K562 (cell line): ENCODE measurements around the gene LETM1. TPM values are rescaled to one million over a fixed set of nuclear protein-coding genes. Genes with fewer than 3 reads are reported as not detected.

Experiments
- ATAC-seq: fragments of 200-7000 bp; cut with Tn5 transposase; 3 replicates; pipeline ENCODE4 v1.9.1; 2020; ENCODE audit warnings: moderate library complexity
- BruUV-seq: library from RNA; stranded (reverse); fragments of 400-500 nt; replicated peaks from 2 replicates; lab custom pipeline; 2021; lab: Mats Ljungman, UMichigan
- CTCF ChIA-PET: fragments of 300-600 bp; formaldehyde crosslinking; extraction: SDS; loops from one replicate; lab custom pipeline; 2021; ENCODE audit warnings: low intra/inter-chr PET ratio; lab: Yijun Ruan, JAX
- POLR2A ChIA-PET: fragments of 300-600, 350-650 bp; sonication (Branson Sonifier 250); formaldehyde crosslinking; extraction: SDS; loops from one replicate; lab custom pipeline; 2021; ENCODE audit warnings: antibody characterized with exemption, inconsistent platforms; lab: Yijun Ruan, JAX
- DNase-seq, 4 experiments: peaks; one replicate each; pipeline versions ENCODE4 v3.0.0 to v3.0.0-alpha.2; 2011 to 2018; ENCODE audit warnings: low spot score in 3 of 4, mixed read lengths in 3 of 4; ENCODE audit errors: extremely low read depth in 1 of 4
- FAIRE-seq: peaks from 2 replicates; lab custom pipeline; 2011; peaks lifted over from hg19 to GRCh38; lab: Jason Lieb, UNC
- H2AFZ ChIP-seq: 2 replicates; pipeline ENCODE4 v1.6.0; 2011; ENCODE audit warnings: low read depth, low read length, control low read depth, inconsistent platforms
- H3K27ac ChIP-seq: fragments of 200-600 bp; 3 replicates; pipeline ENCODE4 v1.8.0; 2011; ENCODE audit warnings: low read depth, mild to moderate bottlenecking, control low read depth, inconsistent platforms, low read length, moderate library complexity, mixed read lengths; ENCODE audit errors: extremely low read depth
- H3K27me3 ChIP-seq, 2 experiments: fragments of 300-600 bp in 1 of 2; 2 replicates in 1 of 2; 3 replicates in 1 of 2; pipeline versions ENCODE4 v1.6.0 to v1.8.0; 2011; ENCODE audit warnings: inconsistent platforms in 2 of 2, low read length in 2 of 2, mild to moderate bottlenecking in 1 of 2, mixed read lengths in 1 of 2, moderate library complexity in 1 of 2; ENCODE audit not compliant: control insufficient read depth in 2 of 2, insufficient read depth in 2 of 2
- H3K36me3 ChIP-seq: fragments of 300-600 bp; 3 replicates; pipeline ENCODE4 v1.8.0; 2011; ENCODE audit warnings: mild to moderate bottlenecking, low read length, inconsistent platforms; ENCODE audit not compliant: control insufficient read depth, insufficient read depth
- H3K4me1 ChIP-seq, 2 experiments: fragments of 200-600 bp in 1 of 2; replicated peaks in 1 of 2; 2 replicates in 1 of 2; 3 replicates in 1 of 2; pipeline versions ENCODE4 v1.5.1 to v1.8.0; 2011; ENCODE audit warnings: inconsistent platforms in 2 of 2, low read length in 2 of 2, mild to moderate bottlenecking in 1 of 2, mixed read lengths in 1 of 2, moderate library complexity in 1 of 2; ENCODE audit not compliant: control insufficient read depth in 2 of 2, insufficient read depth in 2 of 2
- H3K4me2 ChIP-seq: 2 replicates; pipeline ENCODE4 v1.6.1; 2011; ENCODE audit warnings: low read length, control low read depth, inconsistent platforms, mixed read lengths; ENCODE audit not compliant: insufficient read depth
- H3K4me3 ChIP-seq: fragments of 200-600 bp; sonication (generic), shearing (Covaris generic); 2 replicates; pipeline ENCODE4 v1.5.1; 2016; ENCODE audit warnings: control low read depth, inconsistent platforms
- H3K79me2 ChIP-seq: fragments of 200-600 bp; 3 replicates; pipeline ENCODE4 v1.8.0; 2011; ENCODE audit warnings: low read length, inconsistent platforms; ENCODE audit not compliant: control insufficient read depth, insufficient read depth
- H3K9ac ChIP-seq, 2 experiments: 2 replicates each; pipeline versions ENCODE4 v1.6.0 to v1.6.1; 2011; ENCODE audit warnings: low read depth in 2 of 2, low read length in 2 of 2, control low read depth in 1 of 2, inconsistent platforms in 1 of 2, mild to moderate bottlenecking in 1 of 2, mixed read lengths in 1 of 2; ENCODE audit not compliant: insufficient read depth in 1 of 2
- H3K9me1 ChIP-seq: one replicate; pipeline ENCODE4 v1.6.0; 2011; ENCODE audit warnings: inconsistent platforms, mild to moderate bottlenecking, low read length, moderate library complexity; ENCODE audit not compliant: control insufficient read depth, insufficient read depth
- H3K9me3 ChIP-seq: replicated peaks from 2 replicates; pipeline ENCODE4 v1.5.1; 2011; ENCODE audit warnings: low read depth, low read length, inconsistent platforms; ENCODE audit not compliant: control insufficient read depth, insufficient read depth
- H4K20me1 ChIP-seq: replicated peaks from 2 replicates; pipeline ENCODE4 v1.6.1; 2011; ENCODE audit warnings: low read length, inconsistent platforms, mixed read lengths; ENCODE audit not compliant: control insufficient read depth, insufficient read depth
- BHLHE40 ChIP-seq: IDR thresholded peaks from 2 replicates; pipeline ENCODE4 v1.6.1; 2011; ENCODE audit warnings: low read length, improper control_type of control experiment
- E4F1 ChIP-seq: fragments of 250-450 bp; sonication (Bioruptor Pico); IDR thresholded peaks from 2 replicates; pipeline ENCODE4 v1.5.0; 2021; ENCODE audit warnings: mild to moderate bottlenecking, borderline replicate concordance
- EGR1 ChIP-seq: fragments of 450-650 bp; conservative IDR thresholded peaks from 2 replicates; pipeline ENCODE4 v1.6.1; 2017; ENCODE audit warnings: mild to moderate bottlenecking
- HDAC3 ChIP-seq: fragments of 450-650 bp; IDR thresholded peaks from 2 replicates; pipeline ENCODE4 v1.6.1; 2018; ENCODE audit warnings: borderline replicate concordance, mild to moderate bottlenecking, moderate library complexity; ENCODE audit not compliant: partially characterized antibody
- POLR2A ChIP-seq: fragments of 450-650 bp; conservative IDR thresholded peaks from 2 replicates; pipeline ENCODE4 v1.6.1; 2016
- POLR2AphosphoS5 ChIP-seq: IDR thresholded peaks from 2 replicates; pipeline ENCODE4 v1.6.1; 2011; ENCODE audit warnings: mild to moderate bottlenecking, low read depth, low read length, moderate library complexity; ENCODE audit not compliant: control insufficient read depth, insufficient read depth
- SNRNP70 ChIP-seq: fragments of 200-400 bp; formaldehyde crosslinking; optimal IDR thresholded peaks from 2 replicates; pipeline ENCODE3; 2017; ENCODE audit warnings: low read depth, low read length
- TEAD2 ChIP-seq: fragments of 450-650 bp; IDR thresholded peaks from 2 replicates; pipeline ENCODE4 v1.6.1; 2016; ENCODE audit warnings: missing genetic modification characterization, control low read depth, missing compliant biosample characterization
- TFAP4 ChIP-seq: sonication (generic); formaldehyde crosslinking; IDR thresholded peaks from 2 replicates; pipeline ENCODE4 v1.8.0; 2022; ENCODE audit warnings: missing genetic modification reagents, mild to moderate bottlenecking, moderate library complexity, borderline replicate concordance
- WGBS: fragments of 100-300 bp; shearing (Covaris generic); methylation state at CpG from one replicate; pipeline ENCODE4 v1.1.6; 2016; ENCODE audit warnings: low coverage, mixed read lengths; ENCODE audit not compliant: insufficient coverage; ENCODE audit errors: missing lambda C conversion rate; 5-methylcytosine and 5-hydroxymethylcytosine counted together
- in situ Hi-C: fragments of 300-500 bp; cut with MboI; formaldehyde crosslinking; loops from 4 replicates; pipeline ENCODE4 v1.15.0; 2018; ENCODE audit warnings: inconsistent platforms, mixed read lengths
- intact Hi-C: fragments of 100-400 bp; cut with micrococcal nuclease; formaldehyde crosslinking; loops from 2 replicates; pipeline ENCODE4 v1.14.2; 2022
- polyA plus RNA-seq, 8 experiments: library from polyadenylated mRNA; depleted of rRNA in 4 of 8; stranded (reverse) in 5 of 8; unstranded in 3 of 8; fragments of >200 nt; fragmentation: Nextera tagmentation in 2 of 8; fragmentation: Illumina TruSeq in 1 of 8; extraction: Ambion mirVana in 2 of 8; extraction: Trizol in 1 of 8; gene quantifications; 2 replicates each; pipeline versions ENCODE4 v1.2.1 to v1.2.3, GENCODE V29; 2011 to 2014; ENCODE audit warnings: inconsistent platforms in 1 of 8, missing spikeins in 1 of 8
- total RNA-seq, 7 experiments: library from RNA; depleted of rRNA in 6 of 7; stranded (reverse); fragments of >200 nt in 6 of 7; fragmentation: Illumina TruSeq in 2 of 7; extraction: Trizol in 2 of 7; gene quantifications; 2 replicates each; pipeline versions ENCODE4 v1.2.1 to v1.2.3, GENCODE V29; 2011 to 2021; ENCODE audit warnings: low replicate concordance in 1 of 7
- TF ChIP-seq, protein P1 (sequence below): fragments of 450-650 bp; IDR thresholded peaks from 2 replicates; pipeline ENCODE4 v1.6.1; 2016; ENCODE audit warnings: antibody characterized with exemption

LETM1 gene
- total and polyA plus RNA-seq, 9 of the 15 experiments (the other 6 are each of a cell fraction or from before 2014, with no cell fraction given) = 3.9 to 109 (median 35.0) TPM

- no peak for FAIRE-seq
- intact Hi-C loops = no loop called here
- no peak overlapping the region; a peak in 1 of 4 replicates for H3K9ac ChIP-seq
- ATAC-seq = no peak
- peaks cover 3% of the 10 kb centered on the region for H3K9me1 ChIP-seq
- ChIA-PET CTCF (no interaction called here), POLR2A (interaction anchor here (0.6 to 1.4 kb wide), 3 partner anchors 14 to 76 kb away, joined by 3 read pairs; no protein-coding TSS in a partner anchor)
- H2AFZ ChIP-seq = no peak overlapping the region
- H3K4me3 ChIP-seq = no peak overlapping the region
- peak in 1 of 4 experiments; percentile 20 for DNase-seq
- BruUV-seq = no TSS peak
- no peaks in the 10 kb centered on the region for H3K9me3 ChIP-seq
- H3K27me3 ChIP-seq = no peaks in the 10 kb centered on the region
- no peaks in the 10 kb centered on the region; the same call in 1 of the 2 replicates for H4K20me1 ChIP-seq
- no peak overlapping the region for H3K4me2 ChIP-seq
- peaks cover 0 to 66% of the 10 kb centered on the region in 2 experiments; a peak in 2 of 5 replicates for H3K4me1 ChIP-seq
- TF ChIP-seq TFAP4 (0 out of 2 replicates have a peak, but pooled peaks have one; percentile 7), EGR1 (no peak)
- 95% methylated on average over 21 of the region's 41 CpGs for whole genome bisulfite sequencing
- H3K27ac ChIP-seq = no peak overlapping the region
- peaks cover 61% of the 10 kb centered on the region; the same call in 2 of the 3 replicates for H3K36me3 ChIP-seq
- in situ Hi-C loops = no loop called here
- no peaks in the 10 kb centered on the region for H3K79me2 ChIP-seq
These were observed 49.2 kb downstream of the LETM1 start for GRCh38 chr4:1806596-1807331.

DNA sequence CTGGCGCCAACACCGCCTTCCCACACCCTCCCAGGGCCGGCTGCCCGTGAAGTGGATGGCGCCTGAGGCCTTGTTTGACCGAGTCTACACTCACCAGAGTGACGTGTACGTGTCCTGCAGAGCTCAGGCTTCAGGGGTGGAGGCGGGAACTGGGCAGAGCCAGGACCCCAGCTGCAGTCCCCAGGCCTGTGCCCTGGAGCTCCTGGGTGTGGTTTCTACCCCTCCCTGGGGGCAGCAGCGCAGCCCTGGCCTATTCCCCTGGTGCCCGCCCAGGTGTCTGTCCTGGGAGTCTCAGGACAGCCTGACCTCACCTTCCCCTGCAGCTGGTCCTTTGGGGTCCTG is 49.8 kb downstream of the LETM1 start:
- in situ Hi-C loops (no loop called here), intact Hi-C loops (no loop called here)
- peaks cover 0 to 69% of the 10 kb centered on the region in 2 experiments; a peak in 2 of 5 replicates for H3K4me1 ChIP-seq
- H3K4me2 ChIP-seq = no peak overlapping the region
- ChIA-PET CTCF (no interaction called here), POLR2A (interaction anchor here (1.0 kb wide), 2 partner anchors 54 to 85 kb away, joined by 3 read pairs; partner anchors contain the start of genes TACC3 and TMEM129)
- H3K79me2 ChIP-seq = no peaks in the 10 kb centered on the region
- H3K36me3 ChIP-seq = peaks cover 66% of the 10 kb centered on the region; the same call in 2 of the 3 replicates
- H3K9ac ChIP-seq = no peak overlapping the region; a peak in 1 of 4 replicates
- no TSS peak for BruUV-seq
- no peak overlapping the region for H2AFZ ChIP-seq
- H3K9me1 ChIP-seq = peaks cover 3% of the 10 kb centered on the region
- WGBS = 89% methylated on average over 10 of the region's 11 CpGs
- DNase-seq (peak in 1 of 4 experiments; percentile 10), ATAC-seq (no peak), FAIRE-seq (no peak)
- no peak overlapping the region for H3K4me3 ChIP-seq
- H3K27ac ChIP-seq = no peak overlapping the region
- no peaks in the 10 kb centered on the region; the same call in 1 of the 2 replicates for H4K20me1 ChIP-seq
- H3K9me3 ChIP-seq = no peaks in the 10 kb centered on the region
- no peaks in the 10 kb centered on the region for H3K27me3 ChIP-seq
- TF ChIP-seq TEAD2 (tag) = no peak
- TF ChIP-seq HDAC3 = no peak
- TF ChIP-seq BHLHE40 = no peak
- TF ChIP-seq E4F1 (CRISPR knock-in tag) = no peak
- peak; percentile 5; the same call in 1 of the 2 replicates for TF ChIP-seq POLR2A
- TF ChIP-seq SNRNP70 = no peak
- no peak for TF ChIP-seq POLR2AphosphoS5
- TF ChIP-seq, protein P1, sequence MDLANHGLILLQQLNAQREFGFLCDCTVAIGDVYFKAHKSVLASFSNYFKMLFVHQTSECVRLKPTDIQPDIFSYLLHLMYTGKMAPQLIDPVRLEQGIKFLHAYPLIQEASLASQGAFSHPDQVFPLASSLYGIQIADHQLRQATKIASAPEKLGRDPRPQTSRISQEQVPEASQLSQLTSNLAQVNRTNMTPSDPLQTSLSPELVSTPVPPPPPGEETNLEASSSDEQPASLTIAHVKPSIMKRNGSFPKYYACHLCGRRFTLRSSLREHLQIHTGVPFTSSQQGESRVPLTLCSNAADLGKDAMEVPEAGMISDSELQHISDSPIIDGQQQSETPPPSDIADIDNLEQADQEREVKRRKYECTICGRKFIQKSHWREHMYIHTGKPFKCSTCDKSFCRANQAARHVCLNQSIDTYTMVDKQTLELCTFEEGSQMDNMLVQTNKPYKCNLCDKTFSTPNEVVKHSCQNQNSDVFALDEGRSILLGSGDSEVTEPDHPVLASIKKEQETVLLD = no peak
